ENCODE results near the gene GLI3. TPM values are rescaled to one million over a fixed set of nuclear protein-coding genes. Genes with fewer than 3 reads are reported as not detected.

The GLI3 gene
- total RNA-seq, 6 experiments from 2014 or later, result 0.12 to 0.95 (median 0.21) TPM

GRCh38 chr7:41997151-41997550 lies 239.9 kb downstream of the GLI3 start:
- H3K4me3 ChIP-seq, result no peak overlapping the region
- H3K4me1 ChIP-seq, result no peaks in the 10 kb centered on the region
- no peaks in the 10 kb centered on the region for H3K27me3 ChIP-seq
- no peaks in the 10 kb centered on the region for H3K9me3 ChIP-seq
- ATAC-seq, result no peak
- H3K27ac ChIP-seq, result no peak overlapping the region
- intact Hi-C loops (cut with DNase I), result no loop called here
- WGBS (ENCODE audit: insufficient coverage, low coverage, low lambda C conversion rate, missing lambda C conversion rate), result 69% methylated on average over 2 of the region's 2 CpGs
- TF ChIP-seq CTCF (IDR thresholded peaks at IDR 0.05) (no peak), POLR2A (IDR thresholded peaks at IDR 0.05) (no peak)
- no peaks in the 10 kb centered on the region for H3K36me3 ChIP-seq
- no peak for DNase-seq

DNA sequence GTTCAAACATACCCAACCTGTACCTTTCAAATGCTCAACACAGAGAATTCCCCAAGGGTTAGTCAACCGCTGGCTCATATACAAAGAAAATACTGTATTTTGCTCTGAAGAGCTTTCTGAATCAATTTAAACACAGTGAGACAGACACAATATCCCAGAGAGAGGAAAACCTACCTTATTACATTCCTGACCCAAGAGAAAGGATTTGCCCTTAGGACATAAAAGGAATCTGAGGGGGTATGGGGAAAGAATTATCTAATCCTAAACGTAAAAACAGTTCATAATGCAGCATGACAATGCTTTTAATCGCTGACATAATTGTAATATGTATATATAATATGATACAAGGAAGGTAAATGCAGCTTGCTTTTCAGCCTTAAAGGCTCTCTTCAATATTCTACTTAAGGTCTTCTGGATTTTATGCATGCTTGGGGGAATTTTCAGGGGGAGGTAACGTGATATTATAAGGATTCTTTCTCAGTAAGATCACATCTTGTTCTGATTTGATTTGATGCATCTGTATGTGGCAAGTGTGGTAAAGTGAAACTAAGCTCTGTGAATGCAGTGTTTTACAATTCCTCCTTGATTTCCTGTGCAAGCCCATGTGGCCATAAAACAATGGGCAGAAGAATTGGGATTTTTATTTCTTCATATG lies 240.5 kb downstream of the GLI3 start:
- Histone ChIP-seq H3K9me3 (no peaks in the 10 kb centered on the region), H3K36me3 (no peaks in the 10 kb centered on the region), H3K27ac (no peak overlapping the region), H3K4me3 (no peak overlapping the region), H3K27me3 (no peaks in the 10 kb centered on the region), H3K4me1 (no peaks in the 10 kb centered on the region)
- intact Hi-C loops (cut with DNase I), result no loop called here
- ATAC-seq, result no peak
- WGBS (ENCODE audit: insufficient coverage, low coverage, low lambda C conversion rate, missing lambda C conversion rate), result 54% methylated on average over 4 of the region's 4 CpGs
- no peak for TF ChIP-seq POLR2A (IDR thresholded peaks at IDR 0.05)
- TF ChIP-seq CTCF (IDR thresholded peaks at IDR 0.05), result no peak
- no peak for DNase-seq

GRCh38 chr7:41995632-41996271 lies 241.3 kb downstream of the GLI3 start:
- intact Hi-C loops (cut with DNase I), result no loop called here
- no peak for TF ChIP-seq POLR2A (IDR thresholded peaks at IDR 0.05)
- TF ChIP-seq CTCF (IDR thresholded peaks at IDR 0.05), result no peak
- Histone ChIP-seq H3K27ac (no peak overlapping the region), H3K36me3 (no peaks in the 10 kb centered on the region), H3K9me3 (no peaks in the 10 kb centered on the region), H3K4me1 (no peaks in the 10 kb centered on the region), H3K4me3 (no peak overlapping the region), H3K27me3 (no peaks in the 10 kb centered on the region)
- ATAC-seq, result no peak
- no peak for DNase-seq
- whole genome bisulfite sequencing (ENCODE audit: insufficient coverage, low coverage, low lambda C conversion rate, missing lambda C conversion rate), result 40% methylated on average over 2 of the region's 2 CpGs

GRCh38 chr7:41994746-41995110 lies 242.3 kb downstream of the GLI3 start:
- Histone ChIP-seq H3K36me3 (no peaks in the 10 kb centered on the region), H3K27ac (no peak overlapping the region), H3K9me3 (no peaks in the 10 kb centered on the region), H3K4me1 (no peaks in the 10 kb centered on the region), H3K4me3 (no peak overlapping the region), H3K27me3 (no peaks in the 10 kb centered on the region)
- TF ChIP-seq CTCF (IDR thresholded peaks at IDR 0.05) (no peak), POLR2A (IDR thresholded peaks at IDR 0.05) (no peak)
- 82% methylated on average over 4 of the region's 4 CpGs for WGBS (ENCODE audit: insufficient coverage, low coverage, low lambda C conversion rate, missing lambda C conversion rate)
- DNase-seq, result no peak
- ATAC-seq, result no peak
- intact Hi-C loops (cut with DNase I), result no loop called here
